Testis (tissue), 2 donors: ENCODE results near the gene ADCY5.

Experiments
- CTCF ChIP-seq, 3 experiments: fragments of 450-650 bp in 2 of 3; fragments of 200-600 bp in 1 of 3; sonication (generic) in 1 of 3; IDR thresholded peaks; one replicate each; pipeline ENCODE4 v1.5.1; 2016 to 2019; ENCODE audit warnings: antibody characterized with exemption in 3 of 3, mild to moderate bottlenecking in 2 of 3, moderate library complexity in 1 of 3
- POLR2A ChIP-seq: fragments of 450-650 bp; IDR thresholded peaks from one replicate; pipeline ENCODE4 v1.6.1; 2017; ENCODE audit warnings: antibody characterized with exemption, mild to moderate bottlenecking, moderate library complexity

GRCh38 chr3:123317716-123318115 is 131.2 kb downstream of the ADCY5 start:
- TF ChIP-seq CTCF (IDR thresholded peaks at IDR 0.05): no peak
- TF ChIP-seq POLR2A: no peak
